ENCODE data around the gene CLSTN3. TPM values are rescaled to one million over a fixed set of nuclear protein-coding genes. Genes with fewer than 3 reads are reported as not detected.

Gene CLSTN3
- total and polyA plus RNA-seq, 2 of the 13 experiments (the other 11 are each of a cell fraction or from before 2014, with no cell fraction given) = 26.2 to 94.1 TPM

GRCh38 chr12:7127916-7128626, 2.1 kb upstream of the CLSTN3 start (continued):
- TF ChIP-seq ZBTB10 (CRISPR knock-in tag; IDR thresholded peaks at IDR 0.05; ENCODE audit: borderline replicate concordance) = no peak
- TF ChIP-seq ZNF281 (CRISPR knock-in tag; IDR thresholded peaks at IDR 0.05; ENCODE audit: borderline replicate concordance) = peak; percentile 91
- TF ChIP-seq ZNF253 (CRISPR knock-in tag; IDR thresholded peaks at IDR 0.05; ENCODE audit: borderline replicate concordance) = no peak
- peak; percentile 77 for TF ChIP-seq AGO2 (optimal IDR thresholded peaks at IDR 0.05; ENCODE audit: low read depth, low read length)
- peak; percentile 83 for TF ChIP-seq MEF2D (CRISPR knock-in tag; IDR thresholded peaks at IDR 0.05)
- TF ChIP-seq THAP11 (CRISPR knock-in tag; IDR thresholded peaks at IDR 0.05) = 0 out of 2 replicates have a peak, but pooled peaks have one; percentile 24
- peak; percentile 39; the same call in 1 of the 2 replicates for TF ChIP-seq ZSCAN31 (CRISPR knock-in tag; IDR thresholded peaks at IDR 0.05; ENCODE audit: low read depth)
- TF ChIP-seq ETV5 (CRISPR knock-in tag; IDR thresholded peaks at IDR 0.05; ENCODE audit: borderline replicate concordance) = peak; percentile 60
- peak; percentile 63 for TF ChIP-seq PHF21A (CRISPR knock-in tag; IDR thresholded peaks at IDR 0.05)
- TF ChIP-seq MED1 (CRISPR knock-in tag; IDR thresholded peaks at IDR 0.05) = peak; percentile 26; the same call in 1 of the 2 replicates
- TF ChIP-seq ZNF296 (CRISPR knock-in tag; conservative IDR thresholded peaks at IDR 0.05) = 0 out of 2 replicates have a peak, but pooled peaks have one; percentile 30
- TF ChIP-seq TCF12 (IDR thresholded peaks at IDR 0.05) = no peak
- TF ChIP-seq TCF12 (CRISPR knock-in tag; IDR thresholded peaks at IDR 0.05) = peak; percentile 74; the same call in 1 of the 2 replicates
- no peak for TF ChIP-seq ATF3 (CRISPR knock-in tag; IDR thresholded peaks at IDR 0.05)
- no peak for TF ChIP-seq REL (CRISPR knock-in tag; conservative IDR thresholded peaks at IDR 0.05)
- TF ChIP-seq ZNF674 (CRISPR knock-in tag; IDR thresholded peaks at IDR 0.05; ENCODE audit: low read depth) = 0 out of 2 replicates have a peak, but pooled peaks have one; percentile 43
- peak; percentile 44; the same call in 1 of the 2 replicates for TF ChIP-seq ZNF614 (CRISPR knock-in tag; IDR thresholded peaks at IDR 0.05; ENCODE audit: borderline replicate concordance)
- no peak for TF ChIP-seq HOXA5 (CRISPR knock-in tag; IDR thresholded peaks at IDR 0.05)
- peak; percentile 38 for TF ChIP-seq XRCC5 (optimal IDR thresholded peaks at IDR 0.05; ENCODE audit: low read length)
- TF ChIP-seq CENPX (CRISPR knock-in tag; IDR thresholded peaks at IDR 0.05) = no peak
- no peak for TF ChIP-seq ZNF333 (CRISPR knock-in tag; IDR thresholded peaks at IDR 0.05; ENCODE audit: borderline replicate concordance)

Measured in HepG2 (cell line).